A549 (cell line): ENCODE results near the gene ARHGAP9. TPM values are rescaled to one million over a fixed set of nuclear protein-coding genes. Genes with fewer than 3 reads are reported as not detected.

Experiments
- ATAC-seq, 2 experiments: fragments of 200-7000 bp in 1 of 2; fragments of >200 bp in 1 of 2; cut with Nextera tagmentation in 1 of 2; cut with Tn5 transposase in 1 of 2; 3 replicates each; pipeline versions ENCODE4 v1.8.0 to v1.9.1; 2018 to 2020; ENCODE audit warnings: mild to moderate bottlenecking in 1 of 2, moderate library complexity in 1 of 2
- CTCF ChIA-PET: fragments of 300-600 bp; sonication (Branson Sonifier 250); formaldehyde crosslinking; extraction: SDS; loops from one replicate; lab custom pipeline; 2021; ENCODE audit warnings: antibody characterized with exemption, inconsistent platforms; lab: Yijun Ruan, JAX
- POLR2A ChIA-PET: fragments of 350-600 bp; formaldehyde crosslinking; extraction: SDS; loops from one replicate; lab custom pipeline; 2021; ENCODE audit warnings: antibody characterized with exemption, inconsistent platforms; lab: Yijun Ruan, JAX
- DNase-seq, 2 experiments: peaks; one replicate each; pipeline versions ENCODE4 v3.0.0 to v3.0.0-alpha.2; 2011 to 2016; ENCODE audit warnings: low read depth in 1 of 2, low spot score in 1 of 2
- FAIRE-seq: peaks from 2 replicates; lab custom pipeline; 2011; peaks lifted over from hg19 to GRCh38; lab: Jason Lieb, UNC
- H3K27ac ChIP-seq, 2 experiments: fragments of >200 bp; sonication (Bioruptor Twin); formaldehyde crosslinking; 3 replicates each; pipeline ENCODE4 v1.5.1; 2016 to 2017
- H3K4me1 ChIP-seq: fragments of >200 bp; sonication (Bioruptor Twin); formaldehyde crosslinking; 3 replicates; pipeline ENCODE4 v1.6.1; 2016
- H3K4me2 ChIP-seq: fragments of >200 bp; sonication (Bioruptor Twin); formaldehyde crosslinking; 3 replicates; pipeline ENCODE4 v1.6.1; 2016
- H3K4me3 ChIP-seq: fragments of >200 bp; sonication (Bioruptor Twin); formaldehyde crosslinking; 3 replicates; pipeline ENCODE4 v1.5.1; 2016
- H3K9me3 ChIP-seq: fragments of >200 bp; sonication (Bioruptor Twin); formaldehyde crosslinking; 3 replicates; pipeline ENCODE4 v1.6.1; 2016
- CBX8 ChIP-seq: fragments of 200-600 bp; sonication (generic); IDR thresholded peaks from 2 replicates; pipeline ENCODE4 v1.6.1; 2016
- CHD2 ChIP-seq: fragments of 150-350 bp; IDR thresholded peaks from 2 replicates; pipeline ENCODE4 v1.6.1; 2014; ENCODE audit warnings: low read length; ENCODE audit not compliant: partially characterized antibody
- E2F6 ChIP-seq: IDR thresholded peaks from 2 replicates; pipeline ENCODE4 v1.6.1; 2012; ENCODE audit warnings: low read depth, borderline replicate concordance
- EHF ChIP-seq: fragments of 250-450 bp; sonication (Bioruptor Pico); IDR thresholded peaks from 2 replicates; pipeline ENCODE4 v1.5.0; 2020; ENCODE audit warnings: mild to moderate bottlenecking
- EP300 ChIP-seq, 2 experiments: fragments of >200 bp; sonication (Bioruptor Twin); formaldehyde crosslinking; IDR thresholded peaks; 2 replicates in 1 of 2; 3 replicates in 1 of 2; pipeline ENCODE4 v1.6.1; 2016 to 2017
- ESRRA ChIP-seq: fragments of 150-350 bp; IDR thresholded peaks from 2 replicates; pipeline ENCODE4 v1.6.1; 2014; ENCODE audit warnings: mild to moderate bottlenecking, low read length, borderline replicate concordance
- FOSB ChIP-seq: fragments of 250-450 bp; sonication (Bioruptor Pico); IDR thresholded peaks from 2 replicates; pipeline ENCODE4 v1.5.0; 2020; ENCODE audit warnings: mild to moderate bottlenecking, moderate library complexity
- FOSL2 ChIP-seq, 2 experiments: fragments of 450-650 bp in 1 of 2; fragments of >200 bp in 1 of 2; sonication (Bioruptor Twin) in 1 of 2; formaldehyde crosslinking; IDR thresholded peaks; 2 replicates each; pipeline versions ENCODE4 v1.5.0 to v1.6.1; 2016 to 2020; ENCODE audit warnings: mild to moderate bottlenecking in 1 of 2, moderate library complexity in 1 of 2
- HES2 ChIP-seq: fragments of >200 bp; sonication (Bioruptor Twin); formaldehyde crosslinking; IDR thresholded peaks from 2 replicates; pipeline ENCODE4 v1.6.1; 2016
- HOXA7 ChIP-seq: fragments of 250-450 bp; sonication (Bioruptor Pico); IDR thresholded peaks from 2 replicates; pipeline ENCODE4 v1.5.0; 2020; ENCODE audit warnings: mild to moderate bottlenecking, moderate library complexity
- KDM1A ChIP-seq: fragments of 200-600 bp; sonication (generic); IDR thresholded peaks from 2 replicates; pipeline ENCODE4 v1.6.1; 2016; ENCODE audit warnings: low read depth, mild to moderate bottlenecking
- MAFK ChIP-seq: fragments of 450-650 bp; IDR thresholded peaks from 2 replicates; pipeline ENCODE4 v1.6.1; 2014; ENCODE audit not compliant: partially characterized antibody
- MAX ChIP-seq: IDR thresholded peaks from 2 replicates; pipeline ENCODE4 v1.6.1; 2012
- NFE2L2 ChIP-seq: fragments of 150-350 bp; conservative IDR thresholded peaks from 2 replicates; pipeline ENCODE4 v1.6.1; 2014; ENCODE audit warnings: low read length
- POLR2AphosphoS2 ChIP-seq: conservative IDR thresholded peaks from 2 replicates; pipeline ENCODE4 v1.6.1; 2012; ENCODE audit warnings: low read length, improper control_type of control experiment, inconsistent platforms
- RFX5 ChIP-seq: fragments of 450-650 bp; IDR thresholded peaks from 2 replicates; pipeline ENCODE4 v1.7.1; 2014; ENCODE audit warnings: antibody characterized with exemption, mild to moderate bottlenecking, moderate library complexity
- RNF2 ChIP-seq: fragments of 200-600 bp; sonication (generic); IDR thresholded peaks from 2 replicates; pipeline ENCODE4 v1.6.1; 2016; ENCODE audit warnings: low read depth, mild to moderate bottlenecking, antibody characterized with exemption, moderate library complexity, borderline replicate concordance
- ZNF302 ChIP-seq: fragments of 250-450 bp; sonication (Bioruptor Pico); IDR thresholded peaks from 2 replicates; pipeline ENCODE4 v1.9.0; 2021; ENCODE audit warnings: inconsistent platforms, mild to moderate bottlenecking, moderate library complexity
- WGBS: methylation state at CpG from one replicate; pipeline ENCODE4 v1.1.6; 2017; ENCODE audit errors: missing lambda C conversion rate; 5-methylcytosine and 5-hydroxymethylcytosine counted together
- polyA plus RNA-seq, 4 experiments: library from polyadenylated mRNA; depleted of rRNA in 3 of 4; stranded (reverse); fragments of >200 nt; fragmentation: RNase III in 1 of 4; extraction: RNeasy Plus Mini Kit Qiagen cat#74134 plus additional on column Dnase treatment in 1 of 4; gene quantifications; 2 replicates in 3 of 4; 3 replicates in 1 of 4; pipeline ENCODE4 v1.2.3, GENCODE V29; 2011 to 2017

Gene ARHGAP9
- polyA plus RNA-seq, 2 of the 4 experiments (the other 2 are of a cell fraction) = 0.25 TPM; not detected in 1

- H3K27ac ChIP-seq = no peak overlapping the region
- FAIRE-seq (no peak), DNase-seq (no peak), ATAC-seq (no peak)
- ChIA-PET POLR2A (no interaction called here), CTCF (interaction anchor here (1.0 to 19.9 kb wide), 4 partner anchors 10 to 24 kb away, joined by 4 to 240 read pairs (median 6); partner anchors contain the start of gene GLI1)
- no peaks in the 10 kb centered on the region for H3K9me3 ChIP-seq
- TF ChIP-seq EP300 (IDR thresholded peaks at IDR 0.05) = no peak
- TF ChIP-seq E2F6 = no peak
- WGBS = 75% methylated on average over 29 of the region's 29 CpGs
- no peak overlapping the region for H3K4me3 ChIP-seq
- H3K4me2 ChIP-seq = 0 out of 3 replicates have a peak overlapping the region, but pooled peaks have one; percentile 7
- H3K4me1 ChIP-seq = peaks cover 14% of the 10 kb centered on the region; the same call in 2 of the 3 replicates
Measured at GRCh38 chr12:57476162-57476992, 3.3 kb downstream of the ARHGAP9 start.

- FAIRE-seq (no peak), DNase-seq (no peak), ATAC-seq (no peak)
- ChIA-PET CTCF (interaction anchor here (1.0 to 19.9 kb wide), 6 partner anchors 10 to 23 kb away, joined by 4 to 240 read pairs (median 8); partner anchors contain the start of genes GLI1 and MARS1), POLR2A (interaction anchor here (0.6 kb wide), 1 partner anchor 33 kb away, joined by 3 read pairs; no protein-coding TSS in a partner anchor)
- Histone ChIP-seq H3K4me2 (0 out of 3 replicates have a peak overlapping the region, but pooled peaks have one; percentile 7), H3K4me3 (no peak overlapping the region), H3K4me1 (peaks cover 14% of the 10 kb centered on the region; the same call in 2 of the 3 replicates), H3K27ac (no peak overlapping the region), H3K9me3 (no peaks in the 10 kb centered on the region)
- WGBS = 73% methylated on average over 78 of the region's 84 CpGs
- no peak for TF ChIP-seq RNF2
- no peak for TF ChIP-seq CHD2
- no peak for TF ChIP-seq ESRRA
- TF ChIP-seq CBX8 = no peak
Measured at GRCh38 chr12:57475271-57476161, 4.2 kb downstream of the ARHGAP9 start.

- no peak for FAIRE-seq
- H3K4me2 ChIP-seq = no peak overlapping the region
- ChIA-PET CTCF (interaction anchor here (1.0 to 19.9 kb wide), 5 partner anchors 11 to 22 kb away, joined by 6 to 240 read pairs (median 9); partner anchors contain the start of genes GLI1 and MARS1), POLR2A (no interaction called here)
- ATAC-seq = peak in 1 of 2 experiments; percentile 7; a peak in 1 of 6 replicates
- WGBS = 84% methylated on average over 7 of the region's 7 CpGs
- TF ChIP-seq NFE2L2 (no peak), KDM1A (no peak), EP300 (IDR thresholded peaks at IDR 0.05) (no peak), HOXA7 (CRISPR knock-in tag) (no peak), ESRRA (no peak), RFX5 (no peak), MAFK (no peak), POLR2AphosphoS2 (no peak), EHF (CRISPR knock-in tag) (no peak), MAX (no peak), RNF2 (no peak), ZNF302 (CRISPR knock-in tag) (no peak), HES2 (no peak), FOSB (CRISPR knock-in tag) (no peak), FOSL2 (IDR thresholded peaks at IDR 0.05) (no peak), FOSL2 (CRISPR knock-in tag; IDR thresholded peaks at IDR 0.05) (no peak)
- TF ChIP-seq, all 56 proteins: peak for 0
- no peaks in the 10 kb centered on the region for H3K9me3 ChIP-seq
- no peak overlapping the region for H3K27ac ChIP-seq
- H3K4me3 ChIP-seq = no peak overlapping the region
- no peak for DNase-seq
- H3K4me1 ChIP-seq = peaks cover 14% of the 10 kb centered on the region; the same call in 2 of the 3 replicates
Measured at GRCh38 chr12:57474862-57475261, 4.8 kb downstream of the ARHGAP9 start.
